ENCODE measurements around the gene GTF2IRD1.
"Not testable (repeated sequence)": the region's sequence is repeated elsewhere in the genome, so short reads cannot be mapped to it uniquely, and the experiment has no call there.

GTF2IRD1 gene

DNA sequence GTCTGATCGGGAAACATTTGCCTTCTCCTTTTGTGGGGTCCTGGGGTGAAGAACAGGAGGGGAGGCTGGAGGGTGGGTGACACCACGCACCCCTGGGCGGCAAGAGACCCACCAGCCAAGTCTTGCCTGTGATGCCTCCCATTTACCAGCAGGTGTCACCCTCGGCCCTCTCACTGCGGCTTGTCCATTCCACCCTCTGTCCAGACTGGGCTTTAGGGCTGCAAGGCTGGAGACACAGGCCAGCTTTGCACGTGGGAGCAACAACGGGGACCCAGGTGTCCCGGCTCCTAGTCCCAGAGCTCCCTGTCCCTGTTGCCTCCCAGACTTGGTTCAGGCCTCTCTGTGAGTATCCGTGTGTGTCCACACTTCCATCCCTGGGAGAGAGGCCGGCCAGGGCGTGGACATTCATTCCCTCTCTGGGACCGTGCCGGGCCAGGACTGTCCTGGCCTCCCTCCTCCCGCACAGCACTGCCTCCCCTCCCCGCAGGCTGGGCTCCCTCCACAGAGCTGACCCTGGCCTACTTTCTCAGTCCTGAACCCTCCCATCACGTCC is 36.2 kb upstream of the GTF2IRD1 start:
- Histone ChIP-seq H3K36me3 (no peaks in the 10 kb centered on the region), H3K27me3 (ENCODE audit: insufficient read depth, low read depth, severe bottlenecking) (no peaks in the 10 kb centered on the region), H3K9me3 (ENCODE audit: severe bottlenecking) (no peaks in the 10 kb centered on the region), H3K4me3 (ENCODE audit: low read depth, low read length) (no peak overlapping the region), H3K27ac (peak overlapping the region; percentile 25)
- DNase-seq, result peak; percentile 74
- TF ChIP-seq, protein P1, sequence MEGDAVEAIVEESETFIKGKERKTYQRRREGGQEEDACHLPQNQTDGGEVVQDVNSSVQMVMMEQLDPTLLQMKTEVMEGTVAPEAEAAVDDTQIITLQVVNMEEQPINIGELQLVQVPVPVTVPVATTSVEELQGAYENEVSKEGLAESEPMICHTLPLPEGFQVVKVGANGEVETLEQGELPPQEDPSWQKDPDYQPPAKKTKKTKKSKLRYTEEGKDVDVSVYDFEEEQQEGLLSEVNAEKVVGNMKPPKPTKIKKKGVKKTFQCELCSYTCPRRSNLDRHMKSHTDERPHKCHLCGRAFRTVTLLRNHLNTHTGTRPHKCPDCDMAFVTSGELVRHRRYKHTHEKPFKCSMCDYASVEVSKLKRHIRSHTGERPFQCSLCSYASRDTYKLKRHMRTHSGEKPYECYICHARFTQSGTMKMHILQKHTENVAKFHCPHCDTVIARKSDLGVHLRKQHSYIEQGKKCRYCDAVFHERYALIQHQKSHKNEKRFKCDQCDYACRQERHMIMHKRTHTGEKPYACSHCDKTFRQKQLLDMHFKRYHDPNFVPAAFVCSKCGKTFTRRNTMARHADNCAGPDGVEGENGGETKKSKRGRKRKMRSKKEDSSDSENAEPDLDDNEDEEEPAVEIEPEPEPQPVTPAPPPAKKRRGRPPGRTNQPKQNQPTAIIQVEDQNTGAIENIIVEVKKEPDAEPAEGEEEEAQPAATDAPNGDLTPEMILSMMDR (IDR thresholded peaks at IDR 0.05; ENCODE audit: low read depth, low read length), result peak; percentile 99

DNA sequence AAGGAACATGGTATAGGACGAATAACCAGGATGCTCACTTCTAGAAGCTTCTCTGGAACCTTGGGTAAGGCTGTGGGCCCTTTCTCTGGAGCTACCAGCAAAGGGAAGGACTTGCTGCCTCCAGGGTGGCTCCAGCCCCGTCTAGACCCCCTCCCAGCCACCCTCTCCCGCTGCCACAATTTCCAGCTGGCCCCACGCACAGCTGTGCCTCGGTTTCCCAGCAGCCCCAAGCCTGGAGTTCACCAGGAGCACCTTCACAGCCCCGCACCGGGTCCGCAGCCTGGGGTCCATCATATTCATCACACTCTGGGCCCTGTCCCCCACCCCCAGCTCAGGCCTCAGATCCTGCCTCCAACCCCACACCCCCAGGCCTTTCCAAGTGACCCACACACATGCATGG is 35.6 kb upstream of the GTF2IRD1 start:
- Histone ChIP-seq H3K27me3 (ENCODE audit: insufficient read depth, low read depth, severe bottlenecking) (no peaks in the 10 kb centered on the region), H3K27ac (no peak overlapping the region), H3K36me3 (no peaks in the 10 kb centered on the region), H3K9me3 (ENCODE audit: severe bottlenecking) (no peaks in the 10 kb centered on the region), H3K4me3 (ENCODE audit: low read depth, low read length) (no peak overlapping the region)
- TF ChIP-seq, protein P1 (IDR thresholded peaks at IDR 0.05; ENCODE audit: low read depth, low read length), result no peak
- no peak for DNase-seq

GRCh38 chr7:74418538-74418937 is 35.2 kb upstream of the GTF2IRD1 start:
- no peaks in the 10 kb centered on the region for H3K36me3 ChIP-seq
- TF ChIP-seq, protein P1 (IDR thresholded peaks at IDR 0.05; ENCODE audit: low read depth, low read length), result no peak
- H3K9me3 ChIP-seq (ENCODE audit: severe bottlenecking), result no peaks in the 10 kb centered on the region
- no peak for DNase-seq
- no peaks in the 10 kb centered on the region for H3K27me3 ChIP-seq (ENCODE audit: insufficient read depth, low read depth, severe bottlenecking)
- H3K27ac ChIP-seq, result no peak overlapping the region
- no peak overlapping the region for H3K4me3 ChIP-seq (ENCODE audit: low read depth, low read length)

- H3K27me3 ChIP-seq (ENCODE audit: insufficient read depth, low read depth, severe bottlenecking); H3K9me3 ChIP-seq (ENCODE audit: severe bottlenecking); H3K27ac ChIP-seq; DNase-seq; H3K4me3 ChIP-seq (ENCODE audit: low read depth, low read length); H3K36me3 ChIP-seq: not testable (repeated sequence)
Observed at GRCh38 chr7:74419232-74419631, 34.5 kb upstream of the GTF2IRD1 start.

DNA sequence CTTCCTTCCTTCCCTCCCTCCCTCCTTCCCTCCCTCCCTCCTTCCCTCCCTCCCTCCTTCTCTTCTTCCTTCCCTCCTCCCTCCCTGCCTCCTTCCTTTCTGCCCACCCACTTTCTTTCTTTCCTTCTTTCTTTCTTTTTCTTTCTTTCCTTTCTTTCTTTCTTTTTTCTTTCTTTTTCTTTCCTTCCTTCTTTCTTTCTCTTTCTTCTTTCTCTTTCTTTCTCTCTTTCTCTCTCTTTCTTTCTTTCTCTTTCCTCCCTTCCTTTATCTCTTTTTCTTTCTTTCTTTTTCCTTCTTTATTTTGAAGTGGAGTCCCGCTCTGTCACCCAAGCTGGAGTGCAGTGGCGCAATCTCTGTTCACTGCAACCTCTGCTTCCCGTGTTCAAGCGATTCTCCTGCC is 33.7 kb upstream of the GTF2IRD1 start:
- DNase-seq, result no peak
- TF ChIP-seq, protein P1 (IDR thresholded peaks at IDR 0.05; ENCODE audit: low read depth, low read length), result no peak
- Histone ChIP-seq H3K36me3 (no peaks in the 10 kb centered on the region), H3K27ac (no peak overlapping the region), H3K27me3 (ENCODE audit: insufficient read depth, low read depth, severe bottlenecking) (no peaks in the 10 kb centered on the region), H3K4me3 (ENCODE audit: low read depth, low read length) (no peak overlapping the region), H3K9me3 (ENCODE audit: severe bottlenecking) (no peaks in the 10 kb centered on the region)

GRCh38 chr7:74424291-74424880 is 29.3 kb upstream of the GTF2IRD1 start:
- TF ChIP-seq, protein P1 (IDR thresholded peaks at IDR 0.05; ENCODE audit: low read depth, low read length), result no peak
- H3K36me3 ChIP-seq, result no peaks in the 10 kb centered on the region
- H3K9me3 ChIP-seq (ENCODE audit: severe bottlenecking), result no peaks in the 10 kb centered on the region
- H3K27me3 ChIP-seq (ENCODE audit: insufficient read depth, low read depth, severe bottlenecking), result no peaks in the 10 kb centered on the region
- no peak overlapping the region for H3K4me3 ChIP-seq (ENCODE audit: low read depth, low read length)
- no peak for DNase-seq
- no peak overlapping the region for H3K27ac ChIP-seq

Measured in WERI-Rb-1 (cell line).